Adrenal gland (tissue), 5 donors: Measurements from ENCODE around the gene ECT2L.

Experiments
- CTCF ChIP-seq, 6 experiments: fragments of 450-650 bp in 4 of 6; fragments of 200-600 bp in 2 of 6; sonication (generic) in 1 of 6; IDR thresholded peaks; 1 replicate in 5 of 6; 2 replicates in 1 of 6; pipeline versions ENCODE4 v1.5.1 to v1.8.0; 2016 to 2021; ENCODE audit warnings: antibody characterized with exemption in 6 of 6, mild to moderate bottlenecking in 2 of 6, moderate library complexity in 1 of 6
- POLR2A ChIP-seq, 2 donors: fragments of 450-650 bp; IDR thresholded peaks; one replicate each; pipeline ENCODE4 v1.6.1; 2017; ENCODE audit warnings: antibody characterized with exemption in 2 of 2, mild to moderate bottlenecking in 2 of 2, moderate library complexity in 1 of 2
- donor health status: DM: no; HTN: no; CAD: no.

- TF ChIP-seq POLR2A (IDR thresholded peaks at IDR 0.05) (no peak), CTCF (IDR thresholded peaks at IDR 0.05) (no peak)
Measured at GRCh38 chr6:138769102-138769676, 26.7 kb upstream of the ECT2L start.
